GM23248 (cell line): ENCODE results near the gene PPP1R15B.

Source experiments
- EZH2 ChIP-seq: fragments of 200-600 bp; sonication (generic); IDR thresholded peaks from 2 replicates; pipeline ENCODE4 v1.6.1; 2018; ENCODE audit warnings: antibody characterized with exemption, mild to moderate bottlenecking; ENCODE audit not compliant: insufficient read depth, poor library complexity, severe bottlenecking
- EZH2phosphoT487 ChIP-seq: fragments of 200-600 bp; sonication (generic); IDR thresholded peaks from 2 replicates; pipeline ENCODE4 v1.6.1; 2018; ENCODE audit warnings: antibody characterized with exemption, moderate library complexity, mild to moderate bottlenecking, low read depth; ENCODE audit not compliant: insufficient read depth

DNA sequence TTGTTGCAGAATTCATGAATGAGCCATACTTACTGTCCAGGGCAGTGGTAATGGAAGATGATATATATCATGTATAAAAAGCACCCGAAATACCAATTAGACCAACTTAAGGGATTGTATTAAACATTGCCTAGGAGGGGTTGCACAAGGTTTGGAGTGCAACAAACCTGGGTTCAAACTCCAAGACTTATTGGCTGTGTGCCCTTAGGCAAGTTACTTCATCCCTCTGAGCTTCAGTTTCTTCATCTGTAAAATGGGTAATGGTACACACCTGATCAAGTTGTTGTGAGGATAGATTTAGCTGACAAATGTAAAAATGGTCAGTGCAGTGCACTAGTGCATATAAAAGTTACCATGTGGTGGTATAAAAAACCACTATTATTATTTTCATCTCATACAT, 9.8 kb upstream of the PPP1R15B start:
- TF ChIP-seq EZH2, result no peak
- TF ChIP-seq EZH2phosphoT487, result no peak
